Ishikawa (cell line): ENCODE data around the gene GRXCR2.

ENCODE experiments used
- CEBPB ChIP-seq: IDR thresholded peaks from 2 replicates; pipeline ENCODE4 v1.6.1; 2012
- CREB1 ChIP-seq: IDR thresholded peaks from 2 replicates; pipeline ENCODE4 v1.6.1; 2012; ENCODE audit warnings: low read depth
- EGR1 ChIP-seq: IDR thresholded peaks from 2 replicates; pipeline ENCODE4 v1.6.1; 2012
- EP300 ChIP-seq: IDR thresholded peaks from 2 replicates; pipeline ENCODE4 v1.6.1; 2012; ENCODE audit warnings: borderline replicate concordance
- FOXM1 ChIP-seq: IDR thresholded peaks from 2 replicates; pipeline ENCODE4 v1.6.1; 2012; ENCODE audit warnings: low read depth, borderline replicate concordance
- NFIC ChIP-seq: IDR thresholded peaks from 2 replicates; pipeline ENCODE4 v1.6.1; 2012
- RAD21 ChIP-seq: IDR thresholded peaks from 2 replicates; pipeline ENCODE4 v1.6.1; 2012; ENCODE audit warnings: low read depth
- REST ChIP-seq: IDR thresholded peaks from 2 replicates; pipeline ENCODE4 v1.6.1; 2012; ENCODE audit warnings: low read depth, mild to moderate bottlenecking
- TAF1 ChIP-seq: IDR thresholded peaks from 2 replicates; pipeline ENCODE4 v1.6.1; 2012; ENCODE audit warnings: low read depth, mild to moderate bottlenecking
- TCF12 ChIP-seq: IDR thresholded peaks from 2 replicates; pipeline ENCODE4 v1.6.1; 2012; ENCODE audit warnings: low read depth
- TEAD4 ChIP-seq: IDR thresholded peaks from 2 replicates; pipeline ENCODE4 v1.6.1; 2012
- USF1 ChIP-seq: IDR thresholded peaks from 2 replicates; pipeline ENCODE4 v1.6.1; 2012
- YY1 ChIP-seq: IDR thresholded peaks from 2 replicates; pipeline ENCODE4 v1.6.1; 2012; ENCODE audit warnings: low read depth
- ZBTB7A ChIP-seq: IDR thresholded peaks from 2 replicates; pipeline ENCODE4 v1.6.1; 2012; ENCODE audit warnings: low read depth
- TF ChIP-seq, protein P1 (sequence below): IDR thresholded peaks from 2 replicates; pipeline ENCODE4 v1.6.1; 2012

Gene GRXCR2

DNA sequence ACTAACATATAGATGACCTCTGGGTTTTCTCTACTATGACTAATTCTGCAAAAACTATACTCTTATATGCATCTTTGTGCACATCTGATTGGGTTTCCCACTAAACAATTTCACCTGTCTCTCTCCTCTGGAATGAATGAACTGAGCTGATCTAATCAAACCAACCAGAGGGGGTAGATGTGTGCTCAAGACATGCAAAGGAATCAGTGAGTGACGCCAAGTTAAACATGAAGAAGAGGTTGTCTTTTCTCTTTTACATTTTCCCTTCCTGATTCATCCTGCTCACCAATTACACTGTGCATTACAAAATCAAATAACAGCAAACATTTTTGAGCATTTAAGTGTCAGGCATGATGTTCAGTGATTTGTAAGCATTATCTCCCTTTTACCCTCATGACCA is 29.6 kb upstream of the GRXCR2 start:
- TF ChIP-seq EGR1 (no peak), CREB1 (no peak), TAF1 (no peak), TCF12 (no peak), YY1 (no peak), TEAD4 (no peak), ZBTB7A (no peak), NFIC (no peak), RAD21 (no peak), EP300 (no peak), FOXM1 (no peak)
- TF ChIP-seq, protein P1, sequence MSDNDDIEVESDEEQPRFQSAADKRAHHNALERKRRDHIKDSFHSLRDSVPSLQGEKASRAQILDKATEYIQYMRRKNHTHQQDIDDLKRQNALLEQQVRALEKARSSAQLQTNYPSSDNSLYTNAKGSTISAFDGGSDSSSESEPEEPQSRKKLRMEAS = no peak

DNA sequence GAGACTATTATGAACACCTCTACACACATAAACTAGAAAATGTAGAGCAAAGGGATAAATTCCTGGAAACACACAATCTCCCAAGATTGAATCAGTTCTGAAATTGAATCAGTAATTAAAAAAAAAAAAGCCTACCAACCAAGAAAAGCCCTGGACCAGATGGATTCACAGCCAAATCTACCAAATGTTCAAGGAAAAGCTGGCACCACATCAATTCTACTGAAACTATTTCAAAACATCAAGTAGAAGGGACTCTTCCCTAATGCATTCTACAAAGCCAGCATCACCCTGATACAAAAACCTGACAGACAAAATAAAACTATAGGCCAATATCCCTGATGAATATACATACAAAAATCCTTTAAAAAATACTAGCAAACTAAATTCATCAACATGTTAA is 25.4 kb upstream of the GRXCR2 start:
- TF ChIP-seq CEBPB (no peak), FOXM1 (no peak), USF1 (no peak), YY1 (no peak), TAF1 (no peak), TEAD4 (no peak), EGR1 (no peak), NFIC (no peak), RAD21 (no peak), REST (no peak), ZBTB7A (no peak), CREB1 (no peak), EP300 (no peak), TCF12 (no peak)
- TF ChIP-seq, protein P1 = no peak

- TF ChIP-seq TCF12 = no peak
- TF ChIP-seq TAF1 = no peak
These were observed 16.8 kb upstream of the GRXCR2 start for GRCh38 chr5:145889611-145890010.

GRCh38 chr5:145887976-145888574 is 15.3 kb upstream of the GRXCR2 start:
- TF ChIP-seq CEBPB (no peak), NFIC (no peak), RAD21 (peak; percentile 67), ZBTB7A (no peak), EGR1 (no peak), TAF1 (no peak), FOXM1 (no peak), CREB1 (no peak)

DNA sequence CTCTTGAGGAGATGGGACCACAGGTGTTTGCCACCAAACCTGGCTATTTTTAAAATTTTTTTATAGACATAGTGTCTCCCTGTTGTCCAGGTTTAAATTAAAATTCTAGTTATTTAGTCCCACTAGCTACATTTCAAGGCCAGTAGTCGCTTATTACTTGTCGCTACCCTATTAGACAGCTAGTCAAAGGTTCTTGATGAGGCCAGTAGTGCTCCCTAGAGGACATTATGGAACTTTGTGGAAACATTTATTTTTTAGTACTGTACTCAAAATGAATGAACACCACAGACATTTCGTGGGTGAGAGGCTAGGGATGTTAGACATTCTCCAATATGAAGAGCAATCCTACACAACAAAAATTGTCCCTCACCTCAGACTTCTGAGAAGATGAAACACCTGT is 14.4 kb upstream of the GRXCR2 start:
- TF ChIP-seq FOXM1 (no peak), ZBTB7A (no peak), RAD21 (peak; percentile 19; the same call in 1 of the 2 replicates)

DNA sequence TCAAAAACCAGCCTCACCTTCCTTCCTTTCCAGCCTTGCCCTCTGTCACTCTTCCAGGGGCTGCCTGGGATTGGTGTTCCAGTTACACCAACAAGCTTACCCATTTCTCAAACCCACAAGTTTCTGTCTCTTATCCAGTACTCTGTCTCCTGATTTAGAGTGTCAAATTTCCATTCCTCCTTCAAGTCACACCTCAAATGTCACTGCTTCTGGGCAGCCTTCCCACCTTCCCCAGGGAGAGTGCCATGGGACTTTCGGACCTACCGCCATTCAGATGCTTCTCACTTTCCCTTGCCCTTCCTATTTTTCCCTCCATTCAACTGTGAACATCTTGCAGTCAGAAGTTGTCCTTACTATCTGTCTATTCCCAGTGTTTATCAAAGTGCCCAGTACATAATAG is 2.0 kb upstream of the GRXCR2 start:
- no peak for TF ChIP-seq CEBPB
- no peak for TF ChIP-seq REST
- TF ChIP-seq YY1 = no peak
- no peak for TF ChIP-seq EGR1
- TF ChIP-seq, protein P1 = no peak
- TF ChIP-seq EP300 = no peak
- TF ChIP-seq RAD21 = no peak

DNA sequence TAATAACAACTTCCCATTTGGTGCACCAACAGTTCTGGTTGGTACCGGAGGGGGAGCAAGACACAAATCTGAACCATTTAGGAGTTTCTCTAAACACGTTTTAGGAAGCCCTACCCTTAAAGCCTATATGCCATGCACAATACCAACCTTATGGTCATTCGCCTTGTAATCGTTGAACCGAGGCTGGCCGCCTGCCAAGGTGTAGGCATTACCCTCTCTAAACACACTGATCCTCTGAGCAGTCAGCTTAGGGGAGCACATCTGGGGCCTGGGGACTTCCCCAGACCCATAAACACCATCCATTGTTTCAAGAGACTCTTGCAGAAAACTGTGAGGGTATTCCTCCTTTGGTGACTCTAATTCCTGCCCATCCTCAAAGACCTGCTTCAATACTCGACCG is 328 bp downstream of the GRXCR2 start:
- TF ChIP-seq TEAD4 (no peak), TAF1 (no peak), FOXM1 (no peak), REST (no peak), TCF12 (no peak), USF1 (no peak), EGR1 (no peak), YY1 (no peak), CEBPB (no peak), NFIC (peak; percentile 59), RAD21 (peak; percentile 29)
- TF ChIP-seq, protein P1 = no peak
